GM18502 (cell line): ENCODE data around the gene SYT6.
A peak's percentile ranks its signal among the peaks of the same experiment; 100 is the strongest.

Experiments
- ATAC-seq: cut with Tn5 transposase; IDR thresholded peaks from one replicate; pipeline ENCODE4 v1.9.1; 2021; ENCODE audit warnings: mild to moderate bottlenecking; ENCODE audit not compliant: unreplicated experiment, poor library complexity

SYT6 gene

DNA sequence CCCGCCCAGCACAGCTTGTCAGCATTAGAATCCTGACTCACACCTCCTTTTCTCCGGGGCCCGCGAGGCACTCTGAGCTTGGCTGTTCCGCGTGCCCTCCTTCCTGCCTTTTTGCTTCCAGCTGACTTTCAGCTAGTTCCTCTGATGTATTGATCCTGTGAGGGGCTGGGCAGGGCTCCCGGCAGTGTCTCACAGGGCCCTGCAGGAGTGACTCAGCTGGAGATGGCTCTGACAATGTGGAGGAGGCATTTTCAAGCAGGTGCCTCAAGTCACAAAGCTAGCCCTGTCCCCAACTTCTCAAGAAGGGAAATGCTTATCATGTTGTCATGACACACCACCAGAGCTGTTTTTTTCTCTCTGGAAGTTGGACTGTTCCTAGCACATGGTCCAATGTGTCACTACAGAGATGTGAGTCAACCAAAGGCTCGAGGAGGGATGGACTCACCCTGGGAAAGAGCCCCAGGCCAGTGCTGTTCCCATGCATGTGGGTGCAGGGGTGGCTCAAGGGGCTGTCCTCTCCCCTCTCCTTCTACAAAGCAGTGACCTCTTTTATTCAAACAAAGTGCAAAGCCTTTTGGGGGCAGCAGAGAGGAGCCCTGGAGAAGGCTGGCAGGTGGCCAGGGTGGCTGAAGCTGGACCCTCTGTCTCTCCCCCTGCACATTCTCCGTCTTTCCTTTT, 30.6 kb downstream of the SYT6 start:
- no peak for ATAC-seq

DNA sequence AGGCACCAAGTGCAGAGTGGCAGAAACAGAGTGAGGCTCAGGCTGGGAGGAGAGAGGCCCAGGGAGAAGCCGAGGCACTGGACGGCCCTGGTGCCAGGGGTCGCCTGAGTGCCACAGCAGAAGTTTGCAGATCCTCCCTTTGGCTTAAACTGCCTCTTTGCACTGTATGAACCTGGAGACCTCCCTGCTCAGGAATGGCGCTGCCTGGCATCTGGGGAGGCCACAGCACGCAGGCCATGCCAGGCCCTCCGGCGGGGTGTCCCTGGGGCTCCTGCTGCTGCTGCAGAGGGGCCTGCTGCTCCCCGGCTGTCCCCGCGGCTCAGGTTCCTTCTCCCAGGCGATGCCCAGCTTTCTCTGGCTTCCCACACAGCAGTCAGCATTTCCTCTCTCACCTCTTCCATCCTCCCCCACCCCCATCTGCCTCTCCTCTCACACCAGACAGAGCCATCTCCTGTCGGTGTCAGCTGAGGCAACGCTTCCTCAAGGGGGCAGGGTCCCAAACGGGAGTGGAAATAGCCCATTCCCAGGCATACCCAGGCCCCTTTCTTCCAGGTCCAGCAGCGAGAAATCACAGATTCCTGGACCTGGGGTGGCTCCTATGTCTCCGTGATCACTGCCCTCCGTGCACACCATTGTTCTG, 35.2 kb downstream of the SYT6 start:
- no peak for ATAC-seq

DNA sequence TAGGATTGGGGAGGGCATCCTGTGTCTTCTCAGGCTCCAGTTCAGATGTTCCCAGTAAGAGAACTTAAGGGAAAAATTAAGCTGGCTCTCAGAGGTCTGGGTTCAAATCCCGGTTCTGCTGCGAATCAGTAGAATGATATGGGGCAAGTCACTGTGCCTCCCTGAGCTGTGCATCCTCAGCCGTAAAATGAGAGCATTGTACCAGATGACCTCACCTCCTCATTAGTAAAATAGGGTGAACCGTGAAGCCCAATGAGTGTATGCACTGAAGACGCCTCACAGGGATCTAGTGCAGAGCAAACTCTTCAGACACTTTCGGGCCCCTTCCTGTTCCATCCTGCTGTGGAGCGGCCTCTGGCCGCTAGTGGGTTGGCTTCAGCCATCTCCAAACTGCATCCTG, 36.0 kb downstream of the SYT6 start:
- ATAC-seq, result no peak

DNA sequence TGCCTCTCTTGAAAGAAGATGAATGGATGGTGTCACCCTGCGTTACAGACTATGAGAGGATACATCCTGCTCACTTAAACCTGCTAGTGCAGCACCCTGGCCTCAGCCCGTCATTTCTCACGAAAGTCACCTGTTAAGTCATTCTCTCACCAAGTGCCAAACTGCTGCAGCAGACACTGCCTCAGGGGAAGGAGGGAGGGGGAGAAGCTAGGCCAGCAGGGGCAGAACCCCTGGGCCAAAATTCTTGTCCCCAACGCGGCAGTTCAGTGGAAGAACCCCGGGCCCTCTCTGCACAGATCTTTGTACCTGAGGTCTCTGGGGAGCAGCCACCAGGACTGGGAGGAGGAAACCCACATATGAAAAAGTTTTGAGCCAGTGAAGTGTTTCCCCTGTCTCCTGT, 37.6 kb downstream of the SYT6 start:
- ATAC-seq, result no peak

DNA sequence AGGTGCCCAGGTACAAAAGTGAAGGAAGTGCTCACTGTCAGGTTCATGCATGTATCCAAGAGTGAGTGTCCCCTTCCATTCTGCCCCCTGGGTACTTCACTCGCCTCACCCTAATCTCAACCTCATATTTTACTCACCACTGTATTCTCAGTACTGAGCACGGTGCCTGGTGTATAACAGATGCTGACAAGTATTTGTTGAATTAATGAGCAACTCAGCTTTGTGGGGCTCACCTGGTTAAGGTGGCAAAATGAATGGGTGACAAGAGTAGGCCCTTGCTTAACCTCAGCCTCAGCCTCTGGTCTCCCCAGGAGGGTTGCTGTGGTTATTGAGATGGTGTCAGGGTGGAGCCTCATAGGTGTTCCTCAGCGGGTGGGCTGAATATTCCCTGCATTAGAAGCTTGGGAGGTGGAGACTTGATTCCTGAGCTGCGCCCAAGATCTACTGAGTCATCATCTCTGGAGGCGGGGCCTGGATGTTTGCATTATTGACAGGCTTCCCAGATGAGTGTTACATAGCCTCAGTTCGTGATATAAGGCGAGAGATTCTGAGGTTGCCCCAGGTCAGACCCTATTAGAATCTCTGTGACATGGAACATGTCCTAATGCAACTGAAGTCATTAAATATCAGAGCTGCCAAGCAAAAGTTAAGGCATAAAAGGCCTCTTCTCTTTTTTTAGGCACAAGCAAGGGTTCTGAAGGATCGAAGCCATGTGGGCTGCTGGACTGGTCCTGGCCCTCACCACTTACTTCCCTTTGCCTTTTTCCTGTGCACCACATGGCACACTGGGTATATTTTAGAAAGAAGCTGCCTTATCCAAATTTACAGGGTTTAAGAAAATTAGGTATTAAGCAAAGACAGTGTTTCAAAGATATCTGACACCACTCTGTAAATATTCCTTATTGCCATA, 39.2 kb downstream of the SYT6 start:
- ATAC-seq, result no peak

DNA sequence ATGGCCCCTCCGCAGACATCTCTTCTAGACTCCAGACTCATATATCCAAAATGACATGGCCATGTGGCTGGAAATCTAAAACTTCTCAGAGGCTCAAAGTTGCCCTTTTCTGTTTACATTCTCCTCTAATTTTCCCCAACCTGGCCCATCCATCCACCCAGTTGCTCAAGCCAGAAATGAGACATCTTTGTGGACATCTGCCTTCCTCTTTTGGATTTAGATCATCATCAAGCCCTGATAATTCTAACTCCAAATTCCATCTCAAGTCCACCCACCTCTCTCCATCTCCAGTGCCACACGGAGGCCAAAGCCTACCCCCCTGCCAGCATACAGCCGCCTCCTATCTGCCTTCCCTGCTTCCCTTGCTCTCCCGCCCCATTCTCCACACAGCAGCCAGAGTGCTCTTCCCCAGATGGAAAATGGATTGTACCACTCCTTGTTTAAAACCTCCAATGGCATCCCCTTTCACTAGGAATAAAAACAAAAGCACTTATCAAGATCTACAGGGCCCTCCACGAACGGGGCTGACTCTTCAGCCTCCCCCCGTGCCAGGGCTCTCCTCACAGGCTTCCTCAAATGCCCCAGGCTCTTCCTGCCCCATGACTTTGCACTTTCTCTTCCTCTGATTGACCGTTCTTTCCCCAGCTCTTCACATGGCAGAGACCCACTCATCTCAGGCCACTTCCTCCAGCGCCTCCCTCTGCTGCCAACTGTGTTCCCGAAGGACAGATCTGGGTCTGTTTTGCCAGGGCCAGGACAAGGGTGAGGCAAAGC, 40.1 kb downstream of the SYT6 start:
- no peak for ATAC-seq

DNA sequence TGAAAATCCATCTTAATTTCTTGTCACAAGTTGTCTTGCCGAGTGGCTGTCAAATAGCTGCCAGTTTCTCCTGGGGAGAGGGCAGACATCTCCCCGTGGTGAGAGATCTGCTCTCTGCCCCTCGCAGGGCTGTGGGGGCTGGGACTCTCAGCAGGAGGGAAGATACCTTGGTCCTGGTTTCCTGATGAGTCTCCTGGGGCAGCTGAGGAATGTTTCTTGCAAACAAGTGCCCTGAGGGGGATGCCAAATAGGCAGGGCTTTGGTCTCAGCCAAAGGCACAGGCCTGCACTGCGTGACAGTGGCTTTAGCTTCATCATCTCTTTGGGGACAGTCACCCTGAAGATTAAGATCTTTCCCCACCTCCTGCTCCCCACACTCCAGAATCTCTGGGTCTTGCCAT, 40.9 kb downstream of the SYT6 start:
- no peak for ATAC-seq

DNA sequence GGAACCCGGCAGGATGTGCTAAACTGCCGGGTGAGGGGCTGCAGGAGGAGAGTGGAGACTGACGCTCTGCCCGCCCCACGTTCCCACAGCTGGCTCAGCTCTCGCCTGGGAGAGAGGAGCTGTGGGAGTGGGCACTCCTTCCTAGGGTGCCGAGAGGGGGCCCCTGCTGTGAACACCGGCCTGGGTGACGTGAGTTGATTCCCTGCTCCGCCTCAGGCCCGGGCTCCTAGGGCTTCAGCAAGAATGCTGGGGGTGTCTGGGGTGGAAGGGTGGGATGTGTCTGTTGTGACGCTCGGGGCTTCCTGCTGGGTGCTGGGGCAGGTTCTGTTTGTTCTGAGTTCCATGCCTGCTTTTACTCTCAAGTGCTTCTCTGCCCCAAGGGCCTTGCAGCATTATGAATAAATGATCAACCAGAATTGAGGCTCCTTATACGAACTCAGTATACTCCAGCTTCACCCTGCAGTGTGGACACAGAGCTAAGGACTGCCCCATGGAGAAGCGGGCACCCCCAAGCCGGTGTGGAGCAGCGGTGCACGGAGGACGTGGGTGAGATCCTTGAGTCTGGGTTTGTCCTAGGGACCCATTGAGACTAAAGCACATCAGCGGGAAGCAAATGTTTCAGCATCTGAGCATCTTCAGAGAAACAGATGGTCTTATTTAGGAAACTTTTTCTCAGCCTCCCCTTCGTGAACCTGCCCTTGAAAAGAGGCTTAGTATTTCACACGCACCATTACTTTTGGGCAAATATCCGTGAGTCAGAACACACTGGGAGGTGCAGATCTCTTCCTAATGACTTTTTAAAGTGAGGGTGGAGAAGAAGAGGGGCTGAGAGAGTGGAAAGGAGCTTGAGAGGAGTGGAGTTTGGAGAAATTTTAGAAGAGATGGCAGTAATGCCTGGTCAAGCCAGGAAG, 41.7 kb downstream of the SYT6 start:
- no peak for ATAC-seq

DNA sequence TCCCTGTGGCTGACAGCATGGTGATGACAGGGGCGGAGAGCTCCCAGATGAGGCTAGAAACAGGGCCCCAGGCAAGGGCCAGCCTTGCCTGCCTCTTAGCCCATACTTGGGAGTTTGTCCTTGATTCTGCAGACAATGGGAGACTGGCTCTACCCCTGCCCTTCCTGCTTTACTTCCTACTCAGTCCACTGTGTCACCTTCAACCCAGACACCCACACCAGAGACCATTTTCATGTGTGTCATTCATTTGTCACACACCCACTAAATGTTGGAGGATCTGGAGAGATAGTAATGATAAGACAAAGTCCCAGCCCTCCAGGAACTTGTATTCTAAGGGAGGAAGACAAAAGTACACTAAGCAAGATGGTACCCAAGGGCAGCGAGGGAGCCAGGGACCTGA, 43.7 kb downstream of the SYT6 start:
- ATAC-seq, result no peak

DNA sequence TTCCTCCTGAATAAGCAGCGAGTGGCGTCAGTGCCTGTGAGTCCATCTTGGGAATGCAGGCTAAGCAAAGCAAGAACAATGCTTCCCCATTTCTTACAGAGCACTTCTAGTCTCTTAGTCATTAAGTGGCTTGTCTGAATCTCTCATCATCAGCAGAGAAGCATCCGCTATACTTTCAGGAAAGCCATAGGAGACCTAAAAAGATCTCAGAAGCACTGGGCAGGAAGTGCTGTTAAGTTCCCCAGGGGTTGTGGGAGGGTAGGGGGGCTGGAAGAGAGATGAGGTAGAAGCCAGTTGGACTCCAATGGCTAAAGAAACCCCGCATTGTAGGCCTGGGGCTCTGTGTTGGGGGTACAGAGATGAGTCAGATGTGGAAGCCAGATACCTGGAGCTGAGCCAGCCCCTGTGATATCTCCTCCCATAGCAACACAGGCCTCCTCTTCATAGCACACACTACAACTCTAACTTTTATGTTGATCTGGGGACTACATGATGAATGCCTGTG, 44.9 kb downstream of the SYT6 start:
- ATAC-seq, result peak; percentile 90

DNA sequence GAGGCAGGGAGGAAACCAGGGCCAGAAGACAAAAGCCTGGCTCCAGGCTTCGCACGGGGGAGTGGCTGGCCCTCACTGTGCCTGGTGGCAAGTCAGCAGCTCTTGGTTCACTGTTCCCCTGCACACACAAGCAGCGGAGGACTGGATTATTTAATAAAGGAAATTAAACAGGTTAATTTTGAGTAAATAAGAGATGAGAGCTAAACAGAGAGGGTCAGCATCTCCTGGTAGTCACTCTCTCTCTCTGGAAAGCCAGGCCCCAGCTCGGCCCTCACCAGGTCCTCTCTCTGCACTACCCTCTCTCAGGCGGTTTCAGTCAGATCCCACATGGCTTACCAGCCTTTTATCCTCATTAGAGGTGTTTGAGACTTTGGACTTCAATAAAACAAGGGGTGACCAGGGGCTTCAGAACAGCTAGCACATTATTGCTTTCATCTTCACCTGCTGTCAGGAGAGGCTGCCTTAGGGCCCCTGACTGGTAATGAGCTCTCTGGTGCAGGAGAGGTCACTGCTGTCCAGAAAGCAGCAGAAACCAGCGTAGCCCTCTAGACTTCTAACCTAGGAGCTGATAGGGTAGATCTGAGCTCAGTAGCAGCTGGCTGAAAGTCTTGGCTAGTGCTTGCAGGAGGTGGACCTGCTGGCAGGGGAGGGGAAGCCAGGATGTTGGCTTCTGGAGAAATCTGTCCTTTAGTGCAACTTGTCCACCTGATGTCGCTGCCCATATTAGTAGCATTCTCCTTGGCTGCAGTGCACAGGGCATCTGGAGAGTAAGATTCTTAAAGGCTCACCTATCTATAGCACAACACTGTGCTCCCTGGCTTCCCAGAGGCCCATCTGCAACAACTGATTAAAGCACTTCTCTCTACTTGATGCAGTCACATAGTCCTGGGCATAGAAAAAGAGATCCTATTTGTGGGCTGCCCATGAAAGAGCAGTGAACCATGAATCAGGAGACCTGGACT, 45.9 kb downstream of the SYT6 start:
- no peak for ATAC-seq

DNA sequence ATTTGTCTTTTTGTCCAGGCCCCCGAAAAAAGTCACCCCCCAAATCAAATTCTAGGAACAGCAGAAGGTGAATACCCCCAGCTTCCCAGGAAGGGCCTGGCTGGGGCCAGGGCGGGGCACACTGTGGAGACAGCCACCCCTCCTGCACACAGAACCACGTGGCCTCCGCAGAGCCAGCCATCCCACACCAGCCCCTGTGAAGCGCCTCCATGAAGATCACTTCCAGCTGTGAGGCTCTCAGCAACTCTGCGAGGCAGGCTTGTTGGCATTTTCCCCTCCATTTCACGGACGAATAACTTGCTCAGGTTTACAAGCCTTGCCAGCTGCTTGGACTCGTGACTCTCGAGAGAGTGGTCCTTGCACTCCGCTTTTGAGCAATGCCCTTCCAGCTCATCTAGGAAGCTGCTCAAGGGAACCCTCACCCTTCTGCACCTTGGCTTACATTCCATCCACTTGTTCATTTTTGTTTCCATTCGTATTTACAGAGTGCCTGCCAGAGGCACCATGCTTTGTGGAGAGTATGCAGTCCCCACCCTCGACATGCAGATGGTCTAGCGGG, 48.2 kb downstream of the SYT6 start:
- ATAC-seq, result no peak

DNA sequence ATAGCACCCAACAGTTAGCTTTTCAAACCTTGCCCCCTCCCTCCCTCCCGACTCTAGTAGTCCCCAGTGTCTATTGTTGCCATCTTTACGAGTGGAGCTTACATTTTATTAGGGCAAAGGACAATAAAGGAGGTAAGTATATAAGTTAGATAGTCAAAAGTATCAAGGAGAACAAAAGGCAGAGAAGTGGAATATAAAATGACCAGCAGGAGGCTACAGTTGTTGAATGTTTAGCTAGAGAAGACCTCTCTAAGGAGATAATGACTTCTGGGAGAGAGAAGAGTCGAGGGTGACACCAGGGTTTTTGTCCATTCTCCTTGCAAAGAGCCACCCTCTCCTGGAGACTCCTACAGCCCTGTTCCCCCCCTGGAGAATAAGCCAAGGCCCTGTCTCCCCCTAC, 48.7 kb downstream of the SYT6 start:
- ATAC-seq, result no peak

DNA sequence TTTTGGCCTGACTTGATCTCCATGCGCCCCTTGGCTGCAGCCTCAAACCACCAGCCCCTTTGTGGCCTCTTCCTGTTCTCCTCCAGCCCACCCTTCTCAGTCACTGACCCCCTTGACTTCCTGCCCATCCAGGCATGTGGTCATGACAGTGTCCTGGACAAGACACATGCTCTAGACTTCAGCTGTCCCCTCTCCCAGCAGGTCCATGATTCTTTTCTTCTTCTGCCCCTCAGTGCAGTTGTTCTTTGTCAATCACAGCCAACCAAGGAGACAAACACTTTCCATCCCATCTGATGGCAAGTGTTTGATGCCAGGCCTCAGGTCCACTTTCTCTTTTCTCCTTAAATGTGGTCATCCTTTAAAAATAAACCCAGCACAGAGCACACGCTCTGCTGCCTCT, 49.7 kb downstream of the SYT6 start:
- ATAC-seq, result no peak

DNA sequence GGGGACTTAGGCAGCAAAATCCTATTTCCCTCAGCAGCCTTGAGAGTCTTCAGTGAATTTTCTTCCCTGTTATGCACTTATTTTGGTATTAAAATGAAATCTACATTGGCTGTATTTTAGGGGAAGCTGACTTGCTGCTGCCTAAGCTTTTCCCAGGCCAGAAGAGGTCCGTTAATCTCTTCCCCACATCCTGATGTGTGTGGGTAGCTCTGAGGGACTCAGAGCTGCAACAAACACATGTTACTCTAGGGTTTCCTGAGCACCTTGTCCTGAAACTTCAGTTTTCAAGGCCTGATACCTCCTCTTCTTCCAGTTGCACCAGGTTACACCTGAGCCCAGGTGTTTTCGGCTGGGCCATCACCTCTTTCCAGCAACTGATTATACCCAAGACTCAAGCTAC, 51.5 kb downstream of the SYT6 start:
- ATAC-seq, result no peak

DNA sequence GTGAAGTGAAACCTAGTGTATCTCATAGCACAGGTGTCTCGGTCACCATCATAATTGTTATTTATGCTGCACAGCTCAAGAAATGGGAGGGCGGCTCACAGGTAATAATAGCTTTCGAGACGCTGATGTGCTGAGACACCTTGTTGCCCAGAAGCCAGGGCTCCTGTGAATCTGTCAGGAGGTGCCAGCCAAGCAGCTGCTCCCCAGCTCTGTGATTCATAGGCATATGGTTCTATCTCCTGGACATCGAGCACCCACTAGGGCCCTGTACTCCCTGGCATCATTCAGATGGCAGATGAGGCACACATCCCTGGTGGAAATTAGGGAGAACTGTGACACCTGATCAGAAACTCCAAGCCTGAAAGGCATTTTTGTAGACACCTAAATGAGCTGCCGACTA, 53.5 kb downstream of the SYT6 start:
- ATAC-seq, result no peak

DNA sequence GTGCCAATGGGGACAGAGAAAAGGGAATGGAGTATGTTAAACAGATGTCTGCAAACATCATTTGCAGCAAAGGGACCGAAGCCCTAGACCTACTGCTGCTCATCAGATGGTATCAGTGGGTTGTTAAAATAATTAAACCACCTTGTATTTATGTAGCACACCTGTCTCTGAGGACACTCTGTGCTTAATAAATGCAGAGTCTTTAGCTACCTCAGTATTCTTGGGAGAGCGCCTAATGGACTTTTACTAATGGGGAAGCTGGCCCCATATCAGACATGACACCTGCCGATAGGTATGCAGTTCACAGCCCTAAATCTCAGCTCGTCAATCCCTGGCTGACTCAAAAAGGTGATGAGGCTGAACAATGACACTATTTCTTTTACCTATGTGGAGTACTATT, 54.4 kb downstream of the SYT6 start:
- ATAC-seq, result no peak

DNA sequence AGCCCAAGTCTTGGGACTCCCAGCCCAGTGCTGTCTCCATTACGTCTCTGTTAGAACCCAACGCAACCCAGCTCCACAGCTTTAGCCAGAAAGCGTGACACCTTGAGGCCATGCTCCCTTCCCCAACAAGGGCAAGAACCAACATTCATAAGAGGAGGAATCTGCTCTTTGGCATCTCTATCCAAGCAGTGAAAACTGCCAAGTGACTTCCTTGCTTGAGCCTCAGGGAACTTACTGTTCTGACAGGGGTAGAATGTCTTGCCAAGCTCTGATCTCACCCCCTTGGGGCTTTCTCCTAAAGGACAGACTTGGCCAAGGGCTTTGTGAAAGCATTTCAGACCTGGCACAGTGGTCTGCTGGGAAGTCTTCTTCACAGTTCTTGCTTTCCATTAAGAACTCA, 56.6 kb downstream of the SYT6 start:
- ATAC-seq, result no peak
